GM21619 (cell line): ENCODE results near the gene VAV1.
"Not testable (repeated sequence)": the region's sequence is repeated elsewhere in the genome, so short reads cannot be mapped to it uniquely, and the experiment has no call there.

Experiments used
- ATAC-seq: cut with Tn5 transposase; IDR thresholded peaks from one replicate; pipeline ENCODE4 v1.9.1; 2021; ENCODE audit not compliant: unreplicated experiment

Gene VAV1

GRCh38 chr19:6811906-6812305, 39.4 kb downstream of the VAV1 start:
- no peak for ATAC-seq

GRCh38 chr19:6812612-6813011, 40.1 kb downstream of the VAV1 start:
- no peak for ATAC-seq

- no peak for ATAC-seq
Measured at GRCh38 chr19:6813659-6814058, 41.2 kb downstream of the VAV1 start.

- no peak for ATAC-seq
Measured at GRCh38 chr19:6817179-6817578, 44.7 kb downstream of the VAV1 start.

GRCh38 chr19:6818246-6818645, 45.7 kb downstream of the VAV1 start:
- ATAC-seq = no peak

GRCh38 chr19:6819323-6819722, 46.8 kb downstream of the VAV1 start:
- ATAC-seq = no peak

GRCh38 chr19:6820237-6820636, 47.7 kb downstream of the VAV1 start:
- ATAC-seq = no peak

GRCh38 chr19:6821639-6822310, 49.3 kb downstream of the VAV1 start:
- no peak for ATAC-seq

- ATAC-seq = no peak
Measured at GRCh38 chr19:6822311-6822670, 49.8 kb downstream of the VAV1 start.

- ATAC-seq = no peak
Measured at GRCh38 chr19:6825076-6825774, 52.7 kb downstream of the VAV1 start.

- ATAC-seq = no peak
Measured at GRCh38 chr19:6826281-6826920, 53.9 kb downstream of the VAV1 start.

GRCh38 chr19:6828306-6828697, 55.8 kb downstream of the VAV1 start:
- ATAC-seq = no peak

- no peak for ATAC-seq
Measured at GRCh38 chr19:6828698-6829633, 56.5 kb downstream of the VAV1 start.

GRCh38 chr19:6829829-6830228, 57.3 kb downstream of the VAV1 start:
- ATAC-seq = not testable (repeated sequence)

GRCh38 chr19:6831084-6831483, 58.6 kb downstream of the VAV1 start:
- not testable (repeated sequence) for ATAC-seq

GRCh38 chr19:6832412-6832811, 59.9 kb downstream of the VAV1 start:
- no peak for ATAC-seq

GRCh38 chr19:6833166-6833790, 60.8 kb downstream of the VAV1 start:
- no peak for ATAC-seq

GRCh38 chr19:6834433-6834832, 61.9 kb downstream of the VAV1 start:
- no peak for ATAC-seq

GRCh38 chr19:6835501-6835900, 63.0 kb downstream of the VAV1 start:
- ATAC-seq = no peak

GRCh38 chr19:6837525-6837924, 65.0 kb downstream of the VAV1 start:
- no peak for ATAC-seq
